ENCODE data around the gene ZBTB6.
"Not testable (repeated sequence)": the region's sequence is repeated elsewhere in the genome, so short reads cannot be mapped to it uniquely, and the experiment has no call there.

The ZBTB6 gene

GRCh38 chr9:122897969-122898368 is 15.2 kb downstream of the ZBTB6 start:
- no peak for DNase-seq
- no peak for TF ChIP-seq POLR2A (IDR thresholded peaks at IDR 0.05; ENCODE audit: low read length)
- TF ChIP-seq GATA1 (IDR thresholded peaks at IDR 0.05; ENCODE audit: low read depth, low read length): no peak

GRCh38 chr9:122888480-122888879 is 24.6 kb downstream of the ZBTB6 start:
- no peak for TF ChIP-seq GATA1 (IDR thresholded peaks at IDR 0.05; ENCODE audit: low read depth, low read length)
- no peak for TF ChIP-seq POLR2A (IDR thresholded peaks at IDR 0.05; ENCODE audit: low read length)
- DNase-seq: no peak

GRCh38 chr9:122883125-122883524 is 30.0 kb downstream of the ZBTB6 start:
- TF ChIP-seq GATA1 (IDR thresholded peaks at IDR 0.05; ENCODE audit: low read depth, low read length): no peak
- TF ChIP-seq POLR2A (IDR thresholded peaks at IDR 0.05; ENCODE audit: low read length): no peak
- DNase-seq: peak in 1 of 2 experiments; percentile 7

GRCh38 chr9:122879443-122879842 is 33.7 kb downstream of the ZBTB6 start:
- no peak for DNase-seq
- TF ChIP-seq POLR2A (IDR thresholded peaks at IDR 0.05; ENCODE audit: low read length) (no peak), GATA1 (IDR thresholded peaks at IDR 0.05; ENCODE audit: low read depth, low read length) (no peak)

GRCh38 chr9:122875523-122875922 is 37.6 kb downstream of the ZBTB6 start:
- TF ChIP-seq POLR2A (IDR thresholded peaks at IDR 0.05; ENCODE audit: low read length) (no peak), GATA1 (IDR thresholded peaks at IDR 0.05; ENCODE audit: low read depth, low read length) (no peak)
- no peak for DNase-seq

GRCh38 chr9:122867276-122867675 is 45.8 kb downstream of the ZBTB6 start:
- not testable (repeated sequence) for DNase-seq

- TF ChIP-seq POLR2A (IDR thresholded peaks at IDR 0.05; ENCODE audit: low read length) (no peak), GATA1 (IDR thresholded peaks at IDR 0.05; ENCODE audit: low read depth, low read length) (no peak)
These were observed 47.0 kb downstream of the ZBTB6 start for GRCh38 chr9:122866079-122866478.

GRCh38 chr9:122865300-122865699 is 47.8 kb downstream of the ZBTB6 start:
- TF ChIP-seq GATA1 (IDR thresholded peaks at IDR 0.05; ENCODE audit: low read depth, low read length) (no peak), POLR2A (IDR thresholded peaks at IDR 0.05; ENCODE audit: low read length) (no peak)
- DNase-seq: no peak

More at GRCh38 chr9:122866079-122866478, 47.0 kb downstream of the ZBTB6 start:
- DNase-seq: no peak

GRCh38 chr9:122863407-122863806 is 49.7 kb downstream of the ZBTB6 start:
- TF ChIP-seq POLR2A (IDR thresholded peaks at IDR 0.05; ENCODE audit: low read length) (no peak), GATA1 (IDR thresholded peaks at IDR 0.05; ENCODE audit: low read depth, low read length) (no peak)
- DNase-seq: no peak

- TF ChIP-seq POLR2A (IDR thresholded peaks at IDR 0.05; ENCODE audit: low read length): no peak
- TF ChIP-seq GATA1 (IDR thresholded peaks at IDR 0.05; ENCODE audit: low read depth, low read length): no peak
- no peak for DNase-seq
These were observed 52.6 kb downstream of the ZBTB6 start for GRCh38 chr9:122860319-122861142.

Measured in erythroblast (primary cell).